ENCODE measurements around the gene GNG11. TPM values are rescaled to one million over a fixed set of nuclear protein-coding genes. Genes with fewer than 3 reads are reported as not detected.

The GNG11 gene
- total RNA-seq, 1 donor from 2014 or later = 0.86 TPM

DNA sequence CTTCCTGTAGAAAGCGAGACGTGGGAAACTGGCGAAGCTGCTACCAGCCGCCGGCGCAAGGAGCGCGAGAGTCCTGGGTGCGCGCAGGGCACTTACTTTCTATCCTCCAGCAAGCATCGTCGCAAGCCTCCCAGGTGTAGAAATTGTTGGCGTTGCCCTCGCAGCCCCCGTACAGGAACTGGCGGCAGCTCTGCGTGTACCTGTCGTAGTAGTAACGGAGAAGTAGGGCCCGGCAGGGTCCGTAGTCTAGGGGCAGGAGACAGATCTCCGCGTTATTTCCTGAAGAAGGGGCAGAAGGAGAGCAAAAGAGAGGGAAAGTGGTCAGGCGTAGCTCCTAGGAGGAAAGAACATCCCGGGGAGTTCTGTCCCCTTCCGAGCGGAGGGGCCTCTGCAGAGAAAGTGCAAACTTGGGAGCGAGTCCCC, 31.5 kb upstream of the GNG11 start:
- DNase-seq (ENCODE audit: low spot score) = peak; percentile 67

DNA sequence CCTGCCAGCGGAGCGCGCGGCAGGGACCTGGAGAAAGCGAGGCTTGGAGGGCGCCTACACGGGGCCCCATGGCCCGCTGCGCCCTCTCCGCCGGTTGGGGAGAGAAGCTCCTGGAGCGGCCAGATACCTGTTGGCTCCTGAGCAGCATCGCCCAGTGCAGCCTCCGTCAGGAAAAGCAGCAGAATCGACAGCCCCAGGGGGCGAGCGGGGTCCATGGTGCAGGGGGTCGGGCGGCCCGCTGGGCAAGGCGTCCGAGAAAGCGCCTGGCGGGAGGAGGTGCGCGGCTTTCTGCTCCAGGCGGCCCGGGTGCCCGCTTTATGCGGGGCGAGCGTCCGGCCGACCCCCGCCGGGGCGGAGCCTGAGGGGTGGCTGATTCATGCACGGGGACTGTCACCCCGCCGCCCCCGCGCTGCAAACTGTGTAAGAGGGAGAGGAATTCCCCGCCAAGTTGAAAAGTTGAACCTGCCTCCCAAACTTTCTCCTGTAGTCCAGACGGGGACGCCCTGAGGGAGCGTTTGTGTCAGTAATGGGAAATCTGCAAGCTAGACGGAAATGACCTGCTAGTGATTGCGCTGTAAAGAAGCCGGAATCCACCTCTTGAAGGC, 31.0 kb upstream of the GNG11 start, which contains the start of gene TFPI2:
Gene TFPI2, minus strand, starts transcription at position 290 of the 605 bp plus-strand sequence. Its CDS starts 75 bp downstream, at position 215.
- Histone ChIP-seq H3K27me3 (peaks cover 64% of the 10 kb centered on the region), H3K4me2 (peak within 1 kb of the TSS; percentile 95), H3K79me2 (ENCODE audit: low read depth) (no peaks in the 10 kb centered on the region), H3K9ac (no peak within 1 kb of the TSS), H3F3A (ENCODE audit: low read depth) (no peaks in the 10 kb centered on the region), H2AFZ (replicated peaks) (peak within 1 kb of the TSS; percentile 95), H3K27ac (no peak within 1 kb of the TSS), H4K20me1 (ENCODE audit: low read depth) (no peaks in the 10 kb centered on the region), H3K9me3 (ENCODE audit: low read depth) (no peaks in the 10 kb centered on the region), H3K4me1 (no peaks in the 10 kb centered on the region), H3K36me3 (no peaks in the 10 kb centered on the region), H3K4me3 (peak within 1 kb of the TSS; percentile 71)
- H3K36me3 Mint-ChIP-seq = no peaks in the 10 kb centered on the region
- TF ChIP-seq, protein P1, sequence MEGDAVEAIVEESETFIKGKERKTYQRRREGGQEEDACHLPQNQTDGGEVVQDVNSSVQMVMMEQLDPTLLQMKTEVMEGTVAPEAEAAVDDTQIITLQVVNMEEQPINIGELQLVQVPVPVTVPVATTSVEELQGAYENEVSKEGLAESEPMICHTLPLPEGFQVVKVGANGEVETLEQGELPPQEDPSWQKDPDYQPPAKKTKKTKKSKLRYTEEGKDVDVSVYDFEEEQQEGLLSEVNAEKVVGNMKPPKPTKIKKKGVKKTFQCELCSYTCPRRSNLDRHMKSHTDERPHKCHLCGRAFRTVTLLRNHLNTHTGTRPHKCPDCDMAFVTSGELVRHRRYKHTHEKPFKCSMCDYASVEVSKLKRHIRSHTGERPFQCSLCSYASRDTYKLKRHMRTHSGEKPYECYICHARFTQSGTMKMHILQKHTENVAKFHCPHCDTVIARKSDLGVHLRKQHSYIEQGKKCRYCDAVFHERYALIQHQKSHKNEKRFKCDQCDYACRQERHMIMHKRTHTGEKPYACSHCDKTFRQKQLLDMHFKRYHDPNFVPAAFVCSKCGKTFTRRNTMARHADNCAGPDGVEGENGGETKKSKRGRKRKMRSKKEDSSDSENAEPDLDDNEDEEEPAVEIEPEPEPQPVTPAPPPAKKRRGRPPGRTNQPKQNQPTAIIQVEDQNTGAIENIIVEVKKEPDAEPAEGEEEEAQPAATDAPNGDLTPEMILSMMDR (IDR thresholded peaks at IDR 0.05) = no peak
- TF ChIP-seq EZH2 (IDR thresholded peaks at IDR 0.05) = peak; percentile 74
- no peaks in the 10 kb centered on the region for H3K9me3 Mint-ChIP-seq
- H3K4me1 Mint-ChIP-seq = peaks cover 9% of the 10 kb centered on the region
- peak; percentile 63 for DNase-seq (ENCODE audit: low spot score)
- H3K4me3 Mint-ChIP-seq = peak within 1 kb of the TSS; percentile 97
- peak within 1 kb of the TSS; percentile 94 for H3K27ac Mint-ChIP-seq
- H3K27me3 Mint-ChIP-seq (ENCODE audit: insufficient read depth, low read depth) = peaks cover 10% of the 10 kb centered on the region

More for the DNA sequence above, 31.5 kb upstream of the GNG11 start:
- H3K27me3 Mint-ChIP-seq (ENCODE audit: insufficient read depth, low read depth) = peaks cover 10% of the 10 kb centered on the region
- H3K27ac Mint-ChIP-seq = peak overlapping the region; percentile 94
- H3K27ac ChIP-seq = no peak overlapping the region
- H3K36me3 ChIP-seq = no peaks in the 10 kb centered on the region
- TF ChIP-seq EZH2 (IDR thresholded peaks at IDR 0.05) = no peak
- peak; percentile 14 for TF ChIP-seq EZH2phosphoT487 (IDR thresholded peaks at IDR 0.05)
- TF ChIP-seq, protein P1 (IDR thresholded peaks at IDR 0.05) = no peak
- no peak overlapping the region for H3K9ac ChIP-seq
- no peaks in the 10 kb centered on the region for H3K36me3 Mint-ChIP-seq
- H4K20me1 ChIP-seq (ENCODE audit: low read depth) = no peaks in the 10 kb centered on the region
- no peaks in the 10 kb centered on the region for H3K4me1 ChIP-seq
- no peaks in the 10 kb centered on the region for H3K9me3 Mint-ChIP-seq
- peak overlapping the region; percentile 71 for H3K4me3 ChIP-seq
- peak overlapping the region; percentile 95 for H2AFZ ChIP-seq (replicated peaks)
- no peaks in the 10 kb centered on the region for H3K79me2 ChIP-seq (ENCODE audit: low read depth)
- no peaks in the 10 kb centered on the region for H3K9me3 ChIP-seq (ENCODE audit: low read depth)
- H3K27me3 ChIP-seq = peaks cover 64% of the 10 kb centered on the region
- no peaks in the 10 kb centered on the region for H3F3A ChIP-seq (ENCODE audit: low read depth)
- H3K4me1 Mint-ChIP-seq = peaks cover 9% of the 10 kb centered on the region
- H3K4me2 ChIP-seq = peak overlapping the region; percentile 95
- peak overlapping the region; percentile 97 for H3K4me3 Mint-ChIP-seq

DNA sequence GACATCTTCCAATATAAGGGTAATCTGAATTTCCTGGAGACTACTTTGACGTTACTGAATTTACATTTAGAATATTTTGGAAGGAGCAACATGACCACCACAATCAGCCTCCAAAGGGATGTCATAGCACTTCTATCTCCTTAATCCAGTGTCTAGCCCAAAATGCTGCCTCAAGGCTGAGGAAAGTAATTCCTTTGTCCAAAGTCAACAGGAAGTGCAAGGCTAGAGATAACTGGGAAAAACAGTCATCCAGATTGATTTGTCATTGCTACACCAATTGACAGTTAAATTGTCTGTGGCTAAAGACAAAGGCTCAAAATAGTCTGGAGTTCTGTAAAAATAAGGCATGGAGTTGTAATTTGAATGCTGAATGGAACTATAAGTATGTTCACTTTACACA, 27.1 kb upstream of the GNG11 start:
- no peaks in the 10 kb centered on the region for H3K36me3 Mint-ChIP-seq
- no peak overlapping the region for H3K27ac Mint-ChIP-seq
- Histone ChIP-seq H3K4me2 (no peak overlapping the region), H3K4me1 (no peaks in the 10 kb centered on the region), H3K4me3 (no peak overlapping the region), H2AFZ (replicated peaks) (no peak overlapping the region), H3K27ac (no peak overlapping the region), H3K36me3 (no peaks in the 10 kb centered on the region), H3K9ac (no peak overlapping the region), H4K20me1 (ENCODE audit: low read depth) (no peaks in the 10 kb centered on the region), H3F3A (ENCODE audit: low read depth) (no peaks in the 10 kb centered on the region), H3K9me3 (ENCODE audit: low read depth) (no peaks in the 10 kb centered on the region), H3K79me2 (ENCODE audit: low read depth) (no peaks in the 10 kb centered on the region), H3K27me3 (peaks cover 38% of the 10 kb centered on the region)
- no peak overlapping the region for H3K4me3 Mint-ChIP-seq
- H3K27me3 Mint-ChIP-seq (ENCODE audit: insufficient read depth, low read depth) = peaks cover 12% of the 10 kb centered on the region
- peaks cover 7% of the 10 kb centered on the region for H3K4me1 Mint-ChIP-seq
- no peaks in the 10 kb centered on the region for H3K9me3 Mint-ChIP-seq
- TF ChIP-seq EZH2phosphoT487 (IDR thresholded peaks at IDR 0.05) (no peak), EZH2 (IDR thresholded peaks at IDR 0.05) (no peak)
- TF ChIP-seq, protein P1 (IDR thresholded peaks at IDR 0.05) = no peak
- DNase-seq (ENCODE audit: low spot score) = no peak

Data from neural progenitor cell (in vitro differentiated cells).